NCI-H446 (cell line): Measurements from ENCODE around the gene UNK.
"Not testable (repeated sequence)": the region's sequence is repeated elsewhere in the genome, so short reads cannot be mapped to it uniquely, and the experiment has no call there.

Source experiments
- DNase-seq, 2 experiments: peaks; one replicate each; lab custom pipeline; 2025; lab: John Stamatoyannopoulos, UW

The UNK gene

DNA sequence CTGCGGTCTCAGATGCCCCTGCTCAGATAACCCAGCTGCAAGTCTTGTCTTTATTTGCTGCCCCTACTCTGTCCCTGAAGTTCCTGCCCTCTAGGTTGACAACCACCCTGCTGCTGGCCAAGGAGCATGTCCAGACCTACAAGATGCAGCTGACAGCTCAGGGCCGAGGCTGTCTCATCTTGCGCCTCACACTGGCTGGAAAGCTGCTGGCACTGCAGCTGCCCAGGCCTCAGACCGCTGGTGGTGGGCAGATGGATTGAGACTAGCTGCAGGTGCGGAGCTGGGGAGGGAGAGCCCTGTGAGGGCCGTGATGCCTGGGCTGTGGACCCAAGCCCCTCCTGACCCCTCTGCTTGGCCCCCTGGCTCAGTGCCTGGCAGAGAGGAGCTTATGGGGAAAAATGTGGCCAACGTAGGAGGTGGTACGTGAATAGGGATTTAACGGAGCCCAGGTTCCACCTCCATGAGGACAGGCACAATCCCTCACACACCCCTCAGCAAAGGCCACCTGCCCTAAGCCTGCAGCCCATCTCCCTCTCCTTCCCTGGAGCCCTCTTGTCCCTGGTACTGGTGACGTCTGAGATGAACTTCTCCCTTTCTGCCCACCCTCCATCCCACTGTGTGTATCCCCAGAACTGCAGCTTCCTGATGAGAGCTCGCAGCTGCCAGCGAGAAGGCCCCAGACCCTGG is 11.3 kb upstream of the UNK start:
- no peak for DNase-seq

- DNase-seq, result no peak
These were observed 10.7 kb upstream of the UNK start for GRCh38 chr17:75773808-75774470.

- DNase-seq, result no peak
These were observed 10.1 kb upstream of the UNK start for GRCh38 chr17:75774471-75774990.

DNA sequence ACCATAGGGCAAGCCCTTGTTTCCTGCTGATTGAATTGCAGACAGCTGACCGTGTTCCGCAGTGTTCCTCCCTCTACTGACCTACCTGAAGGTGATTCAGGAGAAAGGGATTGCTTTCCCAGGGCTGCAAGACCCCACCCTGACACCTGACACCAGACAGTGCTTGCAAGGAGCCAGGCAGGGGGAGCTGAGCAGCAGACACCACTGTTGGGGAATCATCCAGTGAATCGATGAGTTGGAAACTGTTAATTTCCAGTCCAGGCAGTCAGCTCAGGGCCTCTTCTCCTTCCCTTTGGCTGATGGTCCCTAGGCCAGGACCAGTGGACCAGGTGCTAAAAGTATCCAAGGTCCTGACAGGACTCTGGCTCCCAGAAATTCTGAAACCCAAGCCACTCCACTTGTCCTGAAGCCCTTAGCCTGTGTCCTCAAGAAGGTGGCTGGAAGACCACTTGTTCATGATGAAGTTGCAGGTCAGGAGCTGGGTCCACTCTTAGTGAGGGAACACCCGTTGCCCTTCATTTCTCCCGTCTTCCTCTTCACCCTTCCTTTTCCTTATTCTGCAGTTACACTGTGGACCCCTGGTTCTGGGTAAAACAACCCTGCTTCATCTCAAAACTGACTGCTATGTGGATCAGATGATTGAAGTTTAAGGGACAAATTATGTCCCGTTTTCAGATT is 9.5 kb upstream of the UNK start:
- no peak for DNase-seq

GRCh38 chr17:75776386-75777295 is 8.0 kb upstream of the UNK start:
- DNase-seq, result no peak

DNA sequence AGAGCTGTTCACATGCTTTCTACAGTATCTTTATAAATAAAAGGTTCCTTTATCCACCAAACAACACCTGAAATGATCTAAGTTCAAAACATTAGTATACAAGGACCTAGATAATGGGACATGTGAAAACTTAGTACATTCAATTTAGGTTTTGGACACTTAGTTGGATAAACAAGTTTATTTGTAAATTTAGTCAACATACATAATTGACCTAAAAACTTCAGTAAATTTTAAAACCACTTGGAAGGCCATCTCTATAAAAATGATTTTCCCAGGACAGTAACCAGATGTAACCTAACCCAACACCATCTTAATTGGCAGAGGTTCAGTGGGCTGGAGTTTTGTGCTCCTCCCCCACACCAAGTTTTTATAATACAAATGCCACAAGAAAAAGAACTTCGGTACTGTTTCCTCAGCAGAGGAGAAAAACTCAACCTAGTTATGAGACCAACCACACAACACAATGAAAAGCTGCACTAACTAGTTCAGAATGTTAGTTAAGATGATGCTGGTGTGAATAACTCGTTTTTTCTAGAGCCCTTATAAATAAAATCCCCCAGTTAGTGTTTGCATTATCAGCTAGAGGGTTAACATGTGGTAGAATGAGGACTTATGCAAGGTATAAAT is 7.2 kb upstream of the UNK start:
- no peak for DNase-seq

DNA sequence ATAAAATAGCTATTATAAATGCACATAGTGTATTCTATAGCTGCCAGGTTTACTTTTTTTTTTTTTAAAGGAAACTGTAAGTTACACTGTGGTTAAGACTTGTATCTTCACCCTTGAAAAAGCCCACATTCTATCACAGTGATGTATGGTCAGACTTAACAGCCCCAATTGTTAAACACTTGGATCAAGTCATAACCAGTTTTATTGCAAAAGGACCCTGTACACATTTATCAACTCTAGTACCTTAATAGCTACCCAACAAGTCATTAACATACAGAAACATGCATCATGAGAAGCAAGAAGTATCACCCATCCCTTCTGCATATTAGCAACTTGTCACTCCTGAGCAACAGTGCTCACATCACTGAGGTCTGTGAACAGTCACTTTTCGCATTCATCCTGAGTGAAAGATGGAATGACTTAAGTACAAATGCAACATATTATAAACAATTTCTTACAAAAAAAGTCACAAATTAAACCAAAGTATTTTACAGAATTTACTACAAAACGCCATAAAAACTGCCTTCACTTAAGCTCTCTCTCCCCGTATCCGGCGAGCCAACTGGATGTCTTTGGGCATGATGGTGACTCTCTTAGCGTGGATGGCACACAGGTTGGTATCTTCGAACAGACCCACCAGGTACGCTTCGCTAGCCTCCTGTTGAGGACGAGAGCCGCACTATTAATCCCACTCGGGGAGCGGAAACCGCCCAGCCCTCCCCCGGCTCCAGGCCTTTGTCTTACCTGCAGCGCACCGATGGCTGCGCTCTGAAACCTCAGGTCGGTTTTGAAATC is 6.3 kb upstream of the UNK start:
- not testable (repeated sequence) for DNase-seq

DNA sequence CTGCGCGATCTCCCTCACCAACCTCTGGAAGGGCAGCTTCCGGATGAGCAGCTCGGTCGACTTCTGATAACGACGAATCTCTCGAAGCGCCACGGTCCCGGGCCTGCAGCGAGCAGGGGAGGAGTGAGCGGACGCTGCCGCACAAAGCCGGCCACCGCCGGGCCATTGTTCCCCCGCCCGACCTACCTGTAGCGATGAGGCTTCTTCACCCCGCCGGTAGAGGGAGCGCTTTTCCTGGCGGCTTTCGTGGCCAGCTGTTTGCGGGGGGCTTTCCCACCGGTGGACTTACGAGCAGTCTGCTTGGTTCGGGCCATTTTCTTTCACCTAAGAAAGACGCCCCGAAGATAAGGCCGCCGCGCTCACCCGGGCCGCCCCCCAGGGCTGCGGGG is 5.8 kb upstream of the UNK start:
- peak in 1 of 2 experiments; percentile 57 for DNase-seq

- DNase-seq, result peak; percentile 100
These were observed 5.2 kb upstream of the UNK start for GRCh38 chr17:75779250-75779986.

DNA sequence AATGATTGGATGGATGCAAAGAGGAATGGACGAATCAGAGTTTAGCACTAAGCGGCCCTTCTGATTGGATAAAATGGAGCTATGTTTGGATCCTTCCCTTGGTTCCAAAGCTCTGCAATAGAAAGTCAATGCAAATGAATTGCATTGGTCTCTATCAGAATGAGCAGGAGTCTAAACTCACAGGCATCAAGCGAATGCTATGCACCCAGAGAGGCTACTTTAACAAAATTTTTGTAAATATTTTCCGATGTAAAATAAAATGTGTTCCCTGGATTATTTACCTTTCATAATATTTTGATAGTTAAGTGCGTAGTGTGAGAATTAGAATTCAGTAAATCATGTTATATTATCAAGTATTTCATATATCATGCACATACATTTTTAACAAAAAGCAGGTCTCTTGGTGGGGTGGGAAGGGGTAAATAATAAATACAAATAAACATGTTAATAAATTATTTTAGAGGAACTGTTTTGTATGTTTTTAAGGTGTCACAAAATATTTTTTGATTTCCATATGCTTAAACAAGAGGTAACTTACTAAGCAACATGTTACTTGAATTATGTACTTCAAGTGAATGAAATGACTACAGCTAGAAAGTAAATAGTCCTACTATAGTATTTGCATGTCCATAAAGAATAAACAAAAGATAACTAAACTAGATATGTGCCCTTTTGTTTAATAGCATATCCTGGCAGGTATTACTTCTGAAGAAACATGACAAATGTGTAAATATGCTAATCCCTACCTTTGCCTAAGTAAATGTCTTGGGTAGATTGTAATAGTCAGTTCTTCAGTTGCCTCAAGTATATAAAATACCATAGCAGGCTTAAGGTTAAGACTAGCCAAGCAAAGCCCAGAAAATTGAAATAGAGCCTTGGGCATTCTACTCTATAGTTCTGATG is 4.4 kb upstream of the UNK start:
- no peak for DNase-seq

GRCh38 chr17:75783069-75783783 is 1.4 kb upstream of the UNK start:
- DNase-seq, result peak; percentile 38 to 57

DNA sequence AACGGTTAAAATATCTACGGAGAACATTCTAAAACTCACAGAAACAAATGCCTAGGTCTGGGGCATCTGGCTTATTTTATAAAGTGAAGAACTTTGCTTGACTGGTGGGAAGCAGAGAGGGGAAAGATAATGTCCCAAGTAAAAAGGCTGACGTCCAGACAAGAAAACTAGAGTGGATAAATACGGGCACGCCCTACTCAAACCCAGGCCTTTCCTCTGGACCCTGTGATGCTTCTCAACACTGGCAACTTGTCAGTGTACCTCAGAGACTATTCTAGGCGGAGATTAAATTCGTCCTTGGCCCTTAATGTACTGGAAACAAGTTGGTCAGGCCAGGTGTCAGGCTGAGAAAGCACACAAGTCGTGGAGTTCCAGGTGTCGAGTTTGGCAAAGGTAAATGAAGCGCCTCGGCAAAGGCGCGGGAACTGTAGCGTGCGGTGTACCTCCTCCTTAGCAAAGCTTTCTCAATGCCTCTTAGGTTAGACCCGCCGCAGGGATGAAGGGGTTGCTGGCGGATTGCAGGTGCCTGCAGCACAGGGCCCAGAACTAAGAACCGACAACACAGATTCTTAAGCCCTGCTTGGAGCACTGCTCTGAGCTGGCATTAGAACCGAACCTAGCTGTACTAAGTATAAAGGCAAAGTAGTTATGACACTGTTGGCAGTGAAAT is 668 bp upstream of the UNK start:
- DNase-seq, result no peak

DNA sequence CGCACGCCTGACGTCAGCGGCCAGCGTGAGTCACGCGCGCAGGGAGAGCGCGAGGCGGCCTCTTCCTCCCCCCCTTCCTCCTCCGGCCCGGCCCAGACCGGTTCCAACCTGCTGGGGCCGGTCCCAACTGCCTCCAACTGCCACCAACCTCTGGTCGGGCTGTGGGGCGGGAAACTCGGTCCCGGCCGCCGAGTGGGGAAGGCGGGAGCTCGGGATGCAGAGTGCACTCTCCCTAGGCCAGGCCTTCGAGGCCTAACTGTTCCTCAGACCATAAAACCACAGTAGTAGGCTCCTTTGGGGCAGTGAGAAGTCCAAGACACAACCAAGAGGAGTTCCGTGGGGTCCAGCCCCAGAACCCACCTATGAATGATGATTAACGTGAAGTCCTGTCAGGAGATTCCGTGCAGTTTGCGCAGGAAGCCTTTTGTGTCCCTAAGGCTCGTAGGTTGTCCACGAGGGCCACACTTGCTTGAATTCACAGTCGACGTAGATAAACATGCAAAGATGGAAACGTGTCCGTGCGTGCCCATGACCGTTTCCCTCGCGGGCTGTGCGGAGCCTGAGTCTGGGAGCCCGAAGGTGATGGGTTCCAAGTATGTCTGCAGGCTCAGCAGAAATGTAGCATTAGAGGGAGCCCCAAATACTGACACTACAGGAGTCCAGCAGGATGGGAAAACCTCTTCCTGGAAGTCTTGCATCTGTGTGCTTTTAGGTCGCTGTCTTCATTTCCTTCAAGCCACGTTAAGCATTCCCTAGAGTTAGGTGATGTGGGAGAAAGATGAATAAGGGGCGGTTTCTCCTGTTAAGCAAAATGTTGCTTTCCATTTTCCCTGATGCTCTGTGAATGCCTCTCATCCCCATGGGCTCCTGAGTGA is 647 bp downstream of the UNK start:
- peak; percentile 94 to 95 for DNase-seq

DNA sequence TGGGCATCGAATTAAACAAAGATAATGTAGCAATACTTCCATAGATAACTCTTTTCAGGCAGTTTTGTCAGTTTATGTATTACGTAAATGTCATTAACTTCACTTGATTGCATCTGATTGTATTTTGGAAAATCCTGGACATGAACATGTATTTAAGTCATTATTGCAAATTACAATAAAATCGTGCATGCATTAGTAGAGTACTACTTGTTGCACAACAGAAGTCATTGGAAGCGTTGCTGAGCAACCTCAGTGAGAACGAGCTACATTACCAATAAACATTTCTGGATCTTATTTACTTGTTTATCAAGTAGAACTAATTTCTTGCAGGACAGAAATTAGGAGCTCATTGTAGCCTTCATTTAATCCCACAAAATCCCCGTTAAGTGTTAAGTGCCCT is 6.6 kb downstream of the UNK start:
- no peak for DNase-seq

- DNase-seq, result no peak
These were observed 8.9 kb downstream of the UNK start for GRCh38 chr17:75793460-75793859.

- no peak for DNase-seq
These were observed 11.4 kb downstream of the UNK start for GRCh38 chr17:75795820-75796607.
